GM23338 (cell line): ENCODE measurements around the gene DACH1. TPM values are rescaled to one million over a fixed set of nuclear protein-coding genes. Genes with fewer than 3 reads are reported as not detected.

Source experiments
- ATAC-seq: fragments of 200-7000 bp; cut with Tn5 transposase; 3 replicates; pipeline ENCODE4 v1.9.1; 2020
- DNase-seq: peaks from one replicate; pipeline ENCODE4 v3.0.0-alpha.2; 2015; ENCODE audit warnings: low spot score
- H2AFZ ChIP-seq: fragments of 200-600 bp; sonication (generic); 2 replicates; pipeline ENCODE4 v1.8.0; 2016; ENCODE audit warnings: antibody characterized with exemption, mild to moderate bottlenecking, moderate library complexity
- H3F3A ChIP-seq: fragments of 200-600 bp; sonication (generic); replicated peaks from 2 replicates; pipeline ENCODE4 v1.8.0; 2017; ENCODE audit warnings: antibody characterized with exemption, mixed run types, low read depth
- H3K27ac ChIP-seq: fragments of 200-600 bp; sonication (generic); 2 replicates; pipeline ENCODE4 v1.6.1; 2016; ENCODE audit warnings: low read depth
- H3K27me3 ChIP-seq: fragments of 200-600 bp; sonication (generic); 2 replicates; pipeline ENCODE4 v1.8.0; 2016; ENCODE audit warnings: mild to moderate bottlenecking, mixed run types, moderate library complexity; ENCODE audit not compliant: insufficient read depth
- H3K36me3 ChIP-seq: fragments of 200-600 bp; sonication (generic); 2 replicates; pipeline ENCODE4 v1.8.0; 2016; ENCODE audit warnings: mild to moderate bottlenecking; ENCODE audit not compliant: insufficient read depth
- H3K4me1 ChIP-seq: fragments of 200-600 bp; sonication (generic); 2 replicates; pipeline ENCODE4 v1.8.0; 2016; ENCODE audit warnings: mild to moderate bottlenecking, moderate library complexity; ENCODE audit not compliant: insufficient read depth
- H3K4me2 ChIP-seq: fragments of 200-600 bp; sonication (generic); 2 replicates; pipeline ENCODE4 v1.7.1; 2017; ENCODE audit warnings: mixed run types
- H3K4me3 ChIP-seq: fragments of 200-600 bp; sonication (generic); 2 replicates; pipeline ENCODE4 v1.6.1; 2016; ENCODE audit warnings: mixed run types
- H3K79me2 ChIP-seq: fragments of 200-600 bp; sonication (generic); replicated peaks from 2 replicates; pipeline ENCODE4 v1.8.0; 2017; ENCODE audit warnings: mild to moderate bottlenecking; ENCODE audit not compliant: insufficient read depth
- H3K9me2 ChIP-seq: fragments of 200-600 bp; sonication (generic); 2 replicates; pipeline ENCODE4 v1.8.0; 2017; ENCODE audit not compliant: insufficient read depth
- H4K20me1 ChIP-seq: fragments of 200-600 bp; sonication (generic); replicated peaks from 2 replicates; pipeline ENCODE4 v1.8.0; 2017; ENCODE audit warnings: mild to moderate bottlenecking; ENCODE audit not compliant: insufficient read depth
- H3K27ac Mint-ChIP-seq: 2 replicates; pipeline ENCODE4 v1.8.0; 2020; ENCODE audit warnings: inconsistent platforms, mild to moderate bottlenecking, moderate library complexity, mixed read lengths
- H3K27me3 Mint-ChIP-seq: 3 replicates; pipeline ENCODE4 v1.8.0; 2022; ENCODE audit warnings: low read depth, mild to moderate bottlenecking, moderate library complexity, mixed read lengths, inconsistent platforms; ENCODE audit not compliant: insufficient read depth, poor library complexity
- H3K36me3 Mint-ChIP-seq: 3 replicates; pipeline ENCODE4 v1.8.0; 2021; ENCODE audit warnings: low read depth, mild to moderate bottlenecking, inconsistent platforms, moderate library complexity, mixed read lengths
- H3K4me1 Mint-ChIP-seq: 3 replicates; pipeline ENCODE4 v1.8.0; 2020; ENCODE audit warnings: mild to moderate bottlenecking, inconsistent platforms, mixed read lengths
- H3K4me3 Mint-ChIP-seq: 3 replicates; pipeline ENCODE4 v1.8.0; 2021; ENCODE audit warnings: moderate library complexity, mild to moderate bottlenecking, inconsistent platforms, mixed read lengths
- H3K9me3 Mint-ChIP-seq: 3 replicates; pipeline ENCODE4 v1.8.0; 2020; ENCODE audit warnings: moderate library complexity, mild to moderate bottlenecking, inconsistent platforms, mixed read lengths
- CREB1 ChIP-seq: fragments of 250-450 bp; sonication (Bioruptor Pico); IDR thresholded peaks from 2 replicates; pipeline ENCODE4 v1.5.0; 2020; ENCODE audit warnings: low read depth, mild to moderate bottlenecking, moderate library complexity
- CTCF ChIP-seq, 2 experiments: fragments of 200-600 bp in 1 of 2; sonication (generic) in 1 of 2; conservative IDR thresholded peaks; 2 replicates each; pipeline versions ENCODE4 v1.5.1 to v1.6.1; 2016 to 2017; ENCODE audit warnings: antibody characterized with exemption in 2 of 2, low read depth in 2 of 2, mild to moderate bottlenecking in 2 of 2, moderate library complexity in 1 of 2
- EZH2 ChIP-seq: fragments of 200-600 bp; sonication (generic); IDR thresholded peaks from one replicate; pipeline ENCODE4 v1.8.0; 2017; ENCODE audit warnings: antibody characterized with exemption, mild to moderate bottlenecking, low read depth; ENCODE audit not compliant: unreplicated experiment
- EZH2phosphoT487 ChIP-seq: fragments of 200-600 bp; sonication (generic); IDR thresholded peaks from one replicate; pipeline ENCODE4 v1.8.1; 2018; ENCODE audit warnings: antibody characterized with exemption; ENCODE audit not compliant: unreplicated experiment
- JUNB ChIP-seq: IDR thresholded peaks from one replicate; pipeline ENCODE4 v1.6.1; 2016; ENCODE audit warnings: antibody characterized with exemption; ENCODE audit not compliant: unreplicated experiment
- NANOG ChIP-seq: IDR thresholded peaks from 2 replicates; pipeline ENCODE4 v1.6.1; 2016; ENCODE audit warnings: antibody characterized with exemption, borderline replicate concordance
- POLR2AphosphoS5 ChIP-seq: IDR thresholded peaks from 2 replicates; pipeline ENCODE4 v1.6.1; 2016; ENCODE audit warnings: antibody characterized with exemption, low read depth
- REST ChIP-seq: IDR thresholded peaks from one replicate; pipeline ENCODE4 v1.6.1; 2018; ENCODE audit warnings: antibody characterized with exemption; ENCODE audit not compliant: unreplicated experiment
- STAT1 ChIP-seq: IDR thresholded peaks from one replicate; pipeline ENCODE4 v1.6.1; 2016; ENCODE audit warnings: antibody characterized with exemption; ENCODE audit not compliant: unreplicated experiment
- ZNF114 ChIP-seq: fragments of 250-450 bp; sonication (Bioruptor Pico); IDR thresholded peaks from 2 replicates; pipeline ENCODE4 v1.5.0; 2020; ENCODE audit warnings: mild to moderate bottlenecking, moderate library complexity
- ZNF331 ChIP-seq: fragments of 250-450 bp; sonication (Bioruptor Pico); IDR thresholded peaks from 2 replicates; pipeline ENCODE4 v1.5.0; 2020; ENCODE audit warnings: low read depth, mild to moderate bottlenecking, moderate library complexity
- ZNF462 ChIP-seq: fragments of 250-450 bp; sonication (Bioruptor Pico); IDR thresholded peaks from 2 replicates; pipeline ENCODE4 v1.5.0; 2020; ENCODE audit warnings: mild to moderate bottlenecking, moderate library complexity
- polyA plus RNA-seq: library from polyadenylated mRNA; unstranded; fragments of >200 nt; fragmentation: Nextera tagmentation; extraction: Ambion mirVana; gene quantifications from 2 replicates; pipeline ENCODE4 v1.2.1, GENCODE V29; 2016
- total RNA-seq: library from RNA; depleted of rRNA; stranded (reverse); fragments of >200 nt; shearing (Covaris generic); gene quantifications from 2 replicates; pipeline ENCODE4 v1.2.3, GENCODE V29; 2014
- TF ChIP-seq, protein P1 (sequence below): IDR thresholded peaks from 2 replicates; pipeline ENCODE4 v1.6.1; 2016; ENCODE audit warnings: antibody characterized with exemption

The DACH1 gene
- total and polyA plus RNA-seq, 2 experiments from 2014 or later: 0.45 to 0.57 TPM

- Mint-ChIP-seq H3K4me1 (no peaks in the 10 kb centered on the region), H3K9me3 (no peaks in the 10 kb centered on the region), H3K4me3 (no peak overlapping the region), H3K27me3 (no peaks in the 10 kb centered on the region), H3K36me3 (no peaks in the 10 kb centered on the region), H3K27ac (no peak overlapping the region; the same call in 1 of the 2 replicates)
- no peak overlapping the region for H2AFZ ChIP-seq
- H3K36me3 ChIP-seq: no peaks in the 10 kb centered on the region
- no peaks in the 10 kb centered on the region for H3K79me2 ChIP-seq
- H4K20me1 ChIP-seq: no peaks in the 10 kb centered on the region
- H3K9me2 ChIP-seq: no peaks in the 10 kb centered on the region
- no peak overlapping the region for H3K4me2 ChIP-seq
- ATAC-seq (no peak), DNase-seq (no peak)
- H3K27ac ChIP-seq: no peak overlapping the region
- no peak for TF ChIP-seq CTCF (conservative IDR thresholded peaks at IDR 0.05; ENCODE audit: low read depth in 2 of 2)
- TF ChIP-seq EZH2: no peak
- no peak for TF ChIP-seq JUNB
- no peak for TF ChIP-seq ZNF114 (CRISPR knock-in tag)
- TF ChIP-seq, protein P1, sequence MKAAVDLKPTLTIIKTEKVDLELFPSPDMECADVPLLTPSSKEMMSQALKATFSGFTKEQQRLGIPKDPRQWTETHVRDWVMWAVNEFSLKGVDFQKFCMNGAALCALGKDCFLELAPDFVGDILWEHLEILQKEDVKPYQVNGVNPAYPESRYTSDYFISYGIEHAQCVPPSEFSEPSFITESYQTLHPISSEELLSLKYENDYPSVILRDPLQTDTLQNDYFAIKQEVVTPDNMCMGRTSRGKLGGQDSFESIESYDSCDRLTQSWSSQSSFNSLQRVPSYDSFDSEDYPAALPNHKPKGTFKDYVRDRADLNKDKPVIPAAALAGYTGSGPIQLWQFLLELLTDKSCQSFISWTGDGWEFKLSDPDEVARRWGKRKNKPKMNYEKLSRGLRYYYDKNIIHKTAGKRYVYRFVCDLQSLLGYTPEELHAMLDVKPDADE: no peak
- no peak for TF ChIP-seq NANOG
- no peak for TF ChIP-seq REST
- no peak for TF ChIP-seq EZH2phosphoT487
- no peak for TF ChIP-seq ZNF331 (CRISPR knock-in tag)
- no peak for TF ChIP-seq STAT1
- no peak for TF ChIP-seq ZNF462 (CRISPR knock-in tag)
- no peak for TF ChIP-seq CREB1 (CRISPR knock-in tag)
- TF ChIP-seq POLR2AphosphoS5: no peak
- no peaks in the 10 kb centered on the region for H3F3A ChIP-seq
- H3K4me3 ChIP-seq: no peak overlapping the region
- H3K4me1 ChIP-seq: 0 out of 2 replicates have a peak, but pooled peaks cover 4% of the 10 kb centered on the region
- no peaks in the 10 kb centered on the region for H3K27me3 ChIP-seq
Measured at GRCh38 chr13:71514900-71515743, 351.9 kb downstream of the DACH1 start.
